ENCODE measurements around the gene UPF3B.
"Not testable (repeated sequence)": the region's sequence is repeated elsewhere in the genome, so short reads cannot be mapped to it uniquely, and the experiment has no call there.

UPF3B gene

GRCh38 chrX:119852382-119853353 lies at the start of gene UPF3B:
Gene UPF3B, minus strand, starts transcription at chrX:119852963. Its CDS starts 35 bp downstream, at chrX:119852928.
- peak; percentile 97 for FAIRE-seq

DNA sequence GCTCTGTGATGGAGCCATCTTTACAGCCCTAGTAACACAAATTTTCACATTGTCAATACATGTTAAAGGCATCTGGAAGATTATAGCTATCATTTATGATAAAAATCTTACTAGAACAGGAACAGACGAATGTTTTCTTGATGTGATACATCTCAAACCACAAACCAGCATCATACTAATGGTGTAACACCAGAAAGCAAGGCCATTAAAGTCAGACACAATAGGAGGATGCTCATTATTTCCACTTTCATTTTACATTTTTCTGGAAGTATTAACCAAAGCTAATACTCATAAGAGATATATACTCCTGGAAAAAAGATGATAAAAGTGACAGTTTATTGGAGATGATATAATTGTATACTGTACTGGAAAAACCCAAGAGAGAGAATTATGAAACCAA lies 48.2 kb upstream of the UPF3B start:
- no peak for FAIRE-seq

DNA sequence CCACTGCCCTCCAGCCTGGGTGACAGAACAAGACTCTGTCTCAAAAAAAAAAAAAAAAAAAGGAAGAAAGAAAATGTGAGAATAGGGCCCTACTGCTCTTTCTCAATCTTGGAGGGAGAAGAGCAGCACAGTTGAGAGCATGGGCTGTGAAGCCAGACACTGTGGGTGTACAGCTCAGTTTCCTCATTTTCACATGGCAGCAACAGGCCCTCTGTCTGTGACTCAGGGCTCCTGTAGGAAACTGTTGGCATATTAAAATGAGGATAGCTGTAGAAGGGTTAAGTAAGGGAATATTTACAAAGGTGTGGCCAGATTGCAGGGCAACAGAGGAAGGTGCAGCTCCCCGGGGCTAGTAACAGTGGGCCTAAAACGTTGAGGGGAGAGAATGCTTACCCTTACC lies 46.4 kb upstream of the UPF3B start:
- FAIRE-seq: no peak

DNA sequence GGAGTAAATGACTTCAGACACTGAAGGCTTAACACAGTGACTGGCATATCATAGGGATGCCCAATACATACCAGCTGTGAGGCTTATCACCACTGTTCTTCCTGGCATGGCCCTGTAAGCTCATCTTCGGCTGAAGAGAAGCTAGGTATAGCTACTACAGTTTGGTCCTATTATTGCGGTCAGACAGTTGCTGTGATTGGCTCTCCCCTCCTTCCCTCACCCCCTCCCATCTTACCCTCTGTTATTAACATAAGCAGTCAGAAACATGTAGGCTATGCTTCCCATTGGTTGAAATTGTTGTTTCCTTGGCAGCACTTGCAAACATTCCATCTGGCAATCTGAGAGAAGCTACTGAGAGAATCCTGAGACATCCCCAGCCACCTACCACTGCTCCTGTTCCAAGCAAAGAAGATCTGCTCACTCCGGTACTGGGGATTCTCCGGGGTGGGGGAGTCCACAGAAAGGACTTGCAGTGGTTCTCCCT lies 43.1 kb upstream of the UPF3B start, which contains the start of gene AKAP14:
Gene AKAP14 (plus strand): TSS at position 51 of the 484 bp plus-strand sequence. CDS start 7,331 bp downstream, outside the sequence.
- FAIRE-seq: no peak

DNA sequence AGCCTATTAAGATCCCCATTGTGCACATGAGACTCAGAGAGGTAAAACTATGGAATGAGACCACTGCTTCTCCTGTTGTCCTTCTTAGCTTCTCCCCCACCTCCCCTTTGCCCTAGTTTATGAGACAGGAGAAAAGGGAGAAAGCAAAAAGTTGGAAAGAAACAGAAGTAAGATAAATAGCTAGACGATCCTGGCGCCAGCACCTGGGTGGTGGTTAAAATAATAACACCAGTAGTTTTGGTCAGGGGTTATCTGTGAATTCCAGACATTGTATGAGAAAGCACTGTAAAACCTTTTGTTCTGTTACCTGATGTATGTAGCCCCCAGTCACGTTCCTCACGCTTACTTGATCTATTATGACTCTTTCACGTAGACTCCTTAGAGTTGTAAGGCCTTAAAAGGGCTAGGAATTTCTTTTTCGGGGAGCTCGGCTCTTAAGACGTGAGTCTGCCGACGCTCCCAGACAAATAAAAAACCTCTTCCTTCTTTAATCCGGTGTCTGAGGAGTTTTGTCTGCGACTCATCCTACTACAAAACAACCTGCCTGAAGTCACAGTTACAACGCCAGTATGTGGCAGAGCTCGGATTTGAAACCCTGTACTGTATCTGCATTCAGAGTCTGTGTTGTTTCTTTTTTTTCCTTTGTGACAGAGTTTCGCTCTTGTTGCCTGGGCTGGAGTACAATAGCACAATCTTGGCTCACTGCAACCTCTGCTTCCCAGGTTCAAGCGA lies 39.4 kb upstream of the UPF3B start:
- FAIRE-seq: not testable (repeated sequence)

DNA sequence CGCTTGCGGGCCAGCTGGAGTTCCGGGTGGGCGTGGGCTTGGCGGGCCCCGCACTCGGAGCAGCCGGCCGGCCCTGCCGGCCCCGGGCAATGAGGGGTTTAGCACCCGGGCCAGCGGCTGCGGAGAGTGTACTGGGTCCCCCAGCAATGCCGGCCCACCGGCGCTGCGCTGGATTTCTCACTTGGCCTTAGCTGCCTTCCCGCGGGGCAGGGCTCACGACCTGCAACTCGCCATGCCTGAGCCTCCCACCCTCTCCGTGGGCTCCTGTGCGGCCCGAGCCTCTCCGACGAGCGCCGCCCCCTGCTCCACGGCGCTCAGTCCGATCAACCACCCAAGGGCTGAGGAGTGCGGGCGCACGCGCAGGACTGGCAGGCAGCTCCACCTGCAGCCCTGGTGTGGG lies 37.9 kb upstream of the UPF3B start:
- FAIRE-seq: not testable (repeated sequence)

DNA sequence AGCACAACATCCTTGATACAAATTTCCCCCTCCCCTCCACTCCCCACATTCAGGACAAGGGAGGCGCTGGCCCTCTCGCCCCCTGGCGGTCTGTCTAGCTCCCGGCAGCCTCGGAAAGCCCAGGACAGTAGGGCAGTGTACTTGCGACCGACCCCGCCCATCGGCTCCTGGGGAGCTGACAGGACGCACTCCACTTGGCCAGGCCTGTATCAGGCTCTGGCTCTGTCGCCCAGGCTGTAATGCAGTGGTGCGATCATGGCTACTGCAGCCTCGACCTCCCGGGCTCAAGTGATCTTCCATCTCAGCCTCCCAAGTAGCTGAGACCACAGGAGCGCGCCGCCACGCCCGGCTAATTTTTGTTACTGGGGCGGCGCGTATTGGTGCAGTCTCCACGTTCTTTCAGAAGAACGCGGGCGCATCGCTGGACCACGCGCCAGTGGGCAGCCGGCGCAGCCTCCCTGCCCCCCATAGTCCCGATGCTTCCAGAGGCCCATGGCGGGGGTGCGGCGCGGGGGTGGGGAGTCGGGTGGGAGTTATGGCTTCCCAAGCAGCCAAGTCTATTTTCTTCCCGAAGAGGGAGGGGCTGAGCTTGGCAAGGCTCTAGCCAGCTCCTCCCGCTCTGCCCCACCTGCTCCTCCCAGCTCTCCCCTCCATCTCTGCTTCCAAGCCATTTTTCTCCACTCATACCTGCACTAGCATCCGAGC lies 35.1 kb upstream of the UPF3B start:
- FAIRE-seq: no peak

DNA sequence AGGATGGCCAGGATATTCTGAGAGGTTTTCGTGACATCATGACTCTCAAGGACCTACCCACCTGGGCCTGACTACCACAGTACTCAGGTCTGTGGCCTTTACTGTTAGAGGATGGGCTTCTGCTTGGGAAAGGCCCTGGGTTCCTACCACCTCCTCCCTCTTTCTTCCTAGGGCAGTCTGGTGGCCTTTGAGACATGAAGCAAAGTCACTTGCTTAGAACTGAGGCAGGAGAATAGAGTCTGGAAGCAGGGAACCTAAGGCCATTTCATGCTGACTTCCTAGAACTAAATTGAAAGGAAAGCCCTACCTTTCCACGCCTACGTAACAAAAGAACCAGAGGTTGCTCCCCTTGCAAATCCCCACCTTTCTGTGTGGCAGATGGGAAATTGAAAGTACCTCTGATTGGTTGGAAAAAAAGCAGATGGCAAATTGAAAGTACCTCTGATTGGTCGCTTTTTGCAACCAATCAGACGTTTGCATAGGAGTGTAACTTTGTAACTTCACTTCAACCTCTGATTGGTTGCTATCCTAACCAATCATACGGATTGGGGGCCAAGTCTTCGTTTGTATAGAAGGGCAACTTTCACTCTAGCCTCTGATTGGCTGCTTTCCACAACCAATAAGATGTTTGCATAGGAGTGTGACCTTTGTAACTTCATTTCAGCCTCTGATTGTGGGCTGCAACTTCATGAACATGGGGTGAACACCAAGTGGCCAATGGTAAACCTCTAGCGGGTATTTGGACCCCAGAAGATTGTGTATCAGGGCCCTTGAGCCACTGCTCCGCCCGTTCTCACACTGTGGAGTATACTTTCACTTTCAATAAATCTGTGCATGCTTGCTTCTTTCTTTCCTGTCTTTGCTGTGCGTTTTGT lies 33.0 kb upstream of the UPF3B start:
- peak; percentile 27 for FAIRE-seq

DNA sequence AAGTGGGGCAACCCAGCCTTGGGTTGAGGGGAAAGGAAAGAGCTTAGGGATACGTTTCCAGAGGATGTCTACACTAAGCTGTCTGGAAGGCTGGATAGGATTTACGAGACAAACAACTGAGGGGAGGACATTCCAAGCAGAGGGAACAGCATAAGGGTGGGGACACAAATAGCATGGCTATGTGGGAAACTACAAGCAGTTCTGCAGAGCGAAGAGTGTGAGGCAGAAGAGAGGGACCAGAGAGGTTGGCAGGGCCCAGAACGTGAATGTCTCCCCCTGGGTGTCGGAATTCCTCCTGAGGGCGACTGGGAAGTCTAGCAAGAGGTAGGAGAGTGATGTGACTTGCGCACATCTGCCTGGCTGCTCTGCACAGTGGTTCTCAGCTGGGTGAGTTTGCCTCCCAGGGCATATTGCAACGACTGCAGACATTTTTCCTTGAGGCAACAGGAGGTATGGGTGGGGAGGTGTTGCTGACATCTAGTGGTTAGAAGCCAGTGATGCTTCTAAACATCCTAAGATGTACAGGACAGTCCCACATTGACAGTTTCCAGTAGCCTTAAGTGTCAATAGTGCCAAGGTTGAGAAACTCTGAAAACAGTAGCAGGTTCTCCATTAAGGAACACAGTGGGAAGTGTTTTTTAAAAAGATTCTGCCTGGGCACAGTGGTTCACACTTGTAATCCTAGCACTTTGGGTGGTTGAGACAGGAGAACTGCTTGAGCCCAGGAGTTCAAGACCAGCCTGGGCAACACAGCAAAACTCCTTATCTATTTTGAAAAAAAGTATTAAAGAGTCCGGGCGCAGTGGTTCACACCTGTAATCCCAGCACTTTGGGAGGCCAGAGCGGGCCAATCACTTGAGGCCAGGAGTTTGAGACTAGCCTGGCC lies 28.0 kb upstream of the UPF3B start:
- FAIRE-seq: peak; percentile 34

DNA sequence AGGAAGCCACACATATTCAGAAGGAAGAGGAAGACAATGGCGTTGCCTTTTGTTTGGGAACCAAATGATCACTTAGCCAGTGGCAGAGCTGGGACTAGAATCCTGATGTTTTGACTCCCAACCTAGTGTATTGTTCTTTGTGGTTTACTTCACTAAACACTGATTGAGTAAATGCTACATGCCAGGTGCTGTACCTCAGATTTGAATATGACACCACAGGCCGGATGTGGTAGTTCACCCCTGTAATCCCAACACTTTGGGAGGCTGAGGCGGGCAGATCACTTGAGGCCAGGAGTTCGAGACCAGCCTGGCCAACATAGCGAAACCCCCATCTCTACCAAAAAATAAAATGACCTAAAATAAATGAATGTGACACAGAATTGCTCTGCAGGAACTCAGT lies 27.3 kb upstream of the UPF3B start:
- no peak for FAIRE-seq

DNA sequence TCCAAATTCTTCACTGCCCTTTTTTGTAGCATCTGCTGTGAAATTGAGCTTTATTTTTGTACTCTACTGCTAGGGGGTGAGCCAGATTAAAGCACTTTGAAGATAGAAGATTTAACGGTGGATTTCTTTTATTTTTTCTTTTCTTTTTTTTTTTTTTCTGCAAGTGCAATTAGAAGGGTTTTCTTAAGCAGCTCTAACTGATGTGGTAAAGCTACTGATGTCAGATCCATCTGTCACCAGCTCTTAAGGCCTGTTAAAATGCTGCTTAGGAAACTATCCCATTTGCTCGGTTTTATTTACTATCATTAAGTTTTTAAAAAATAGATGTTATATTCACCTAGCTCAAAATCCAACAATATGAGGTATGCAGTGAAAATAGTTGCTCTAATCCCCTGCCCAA lies 26.0 kb upstream of the UPF3B start:
- no peak for FAIRE-seq

DNA sequence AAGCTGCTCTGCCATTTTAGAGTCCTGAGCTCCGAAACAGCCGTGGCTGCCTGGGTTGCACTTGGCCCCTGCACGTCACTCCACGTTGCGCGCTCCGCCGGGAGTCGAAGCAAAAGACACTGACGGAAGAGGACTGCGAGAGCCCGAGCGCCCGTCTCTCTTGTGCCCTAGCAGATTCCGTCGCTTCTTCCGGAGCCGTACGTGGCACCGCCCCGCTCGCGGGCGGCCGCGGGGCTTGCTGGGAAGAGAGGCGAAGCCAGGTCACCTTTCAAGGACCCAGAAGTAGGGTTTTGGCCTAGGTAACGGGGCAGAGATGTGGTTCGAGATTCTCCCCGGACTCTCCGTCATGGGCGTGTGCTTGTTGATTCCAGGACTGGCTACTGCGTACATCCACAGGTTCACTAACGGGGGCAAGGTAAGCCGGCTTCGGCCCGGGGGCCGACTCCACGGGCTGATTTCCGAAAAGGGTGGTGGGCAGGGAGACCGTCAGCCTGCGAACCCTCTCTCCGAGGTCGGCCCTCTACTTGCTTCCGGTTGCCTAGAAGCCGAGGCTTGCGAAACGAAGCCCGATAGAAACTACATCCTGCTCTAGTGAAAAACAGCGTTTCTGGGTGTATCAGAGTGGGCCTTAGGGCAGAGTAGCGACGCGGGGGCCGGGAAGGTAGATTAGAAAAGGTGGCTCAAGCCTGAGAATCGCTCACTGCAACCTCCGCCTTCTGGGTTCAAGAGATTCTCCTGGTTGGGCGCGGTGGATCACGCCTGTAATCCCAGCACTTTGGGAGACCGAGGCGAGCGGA lies 19.0 kb upstream of the UPF3B start, which contains the start of the genes NDUFA1 and RNF113A:
Gene NDUFA1 (plus strand): TSS at position 234 of the 797 bp plus-strand sequence. CDS start 80 bp downstream, at position 314.
Gene RNF113A (minus strand): TSS at position 135 of the 797 bp plus-strand sequence. CDS start 120 bp downstream, at position 15.
- FAIRE-seq: no peak

DNA sequence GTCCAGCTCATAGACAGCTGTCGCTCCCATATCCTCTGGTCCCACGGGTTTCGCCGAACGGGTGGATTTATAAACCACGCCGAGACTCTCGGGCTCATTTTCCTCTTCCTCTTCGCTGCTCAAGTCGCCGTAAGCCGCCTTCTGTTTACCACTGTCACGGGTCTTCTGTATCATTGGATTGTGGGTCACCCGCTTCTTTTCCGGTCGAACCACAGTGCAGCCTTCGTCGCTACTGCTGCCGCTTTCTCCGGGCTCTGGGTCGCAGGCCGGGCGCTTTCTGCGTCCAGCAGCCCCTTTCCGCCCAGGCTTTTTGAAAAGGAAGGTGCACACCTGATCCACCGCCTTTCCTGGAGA lies 18.5 kb upstream of the UPF3B start:
- FAIRE-seq: no peak

DNA sequence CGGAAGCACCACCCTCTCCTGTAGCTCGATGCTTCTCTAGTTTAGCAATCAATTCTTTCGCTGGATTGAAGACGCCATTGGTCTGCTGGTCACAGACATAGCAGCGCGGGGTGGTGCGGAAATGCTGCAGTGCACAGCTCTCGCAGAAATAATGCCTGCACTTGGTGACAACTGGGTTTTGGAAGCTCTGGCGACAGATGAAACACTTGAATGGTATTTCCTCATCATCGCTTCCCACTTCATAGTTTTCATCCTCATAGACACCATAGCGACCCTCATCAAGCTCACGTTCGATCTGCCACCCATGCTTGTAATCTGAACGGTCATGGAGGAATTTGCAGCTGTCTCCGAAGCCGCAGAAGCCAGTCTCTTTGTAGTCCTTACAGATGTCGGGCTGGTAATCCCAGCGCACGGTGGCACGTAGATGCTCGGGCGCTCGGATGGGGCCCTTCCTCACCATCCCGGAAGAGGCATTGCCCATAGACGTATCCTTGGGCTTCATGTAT lies 17.9 kb upstream of the UPF3B start:
- no peak for FAIRE-seq

- FAIRE-seq: no peak
Observed at GRCh38 chrX:119853444-119853843, 681 bp upstream of the UPF3B start.

DNA sequence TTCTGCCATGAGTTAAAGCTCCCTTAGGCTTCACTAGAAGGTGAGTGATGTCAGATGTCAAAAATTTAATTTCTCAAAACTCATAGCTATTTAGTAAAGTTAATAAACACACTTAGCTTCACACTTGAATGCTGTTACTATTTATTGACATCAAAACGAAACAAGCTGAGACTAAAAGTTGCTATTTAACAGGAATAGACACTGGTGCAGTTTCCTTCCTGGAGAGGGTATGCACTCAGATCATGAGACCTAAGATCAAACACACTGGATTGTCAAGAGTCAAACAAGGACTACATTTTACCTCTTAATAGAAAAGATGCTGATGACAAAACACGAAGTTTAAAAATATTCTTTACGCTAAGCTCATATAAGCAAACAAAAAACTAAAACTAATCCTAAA lies 18.9 kb downstream of the UPF3B start:
- no peak for FAIRE-seq

DNA sequence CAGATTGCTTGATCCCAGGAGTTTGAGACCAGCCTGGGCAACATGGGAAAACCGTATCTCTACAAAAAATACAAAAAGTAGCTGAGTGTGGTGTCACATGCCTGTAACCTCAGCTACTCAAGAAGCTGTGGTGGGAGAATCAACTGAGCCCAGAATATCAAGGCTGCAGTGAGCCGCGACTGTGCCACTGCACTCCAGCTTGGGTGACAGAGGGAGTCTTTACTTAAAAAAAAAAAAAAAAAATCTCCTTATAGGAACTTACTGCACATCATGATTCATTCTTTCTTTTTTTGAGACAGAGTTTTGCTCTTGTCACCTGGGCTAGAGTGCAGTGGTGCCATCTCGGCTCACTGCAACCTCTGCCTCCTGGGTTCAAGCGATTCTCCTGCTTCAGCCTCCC lies 24.3 kb downstream of the UPF3B start:
- FAIRE-seq: no peak

- FAIRE-seq: no peak
Observed at GRCh38 chrX:119826399-119826959, 26.3 kb downstream of the UPF3B start.

- not testable (repeated sequence) for FAIRE-seq
Observed at GRCh38 chrX:119824221-119824620, 28.5 kb downstream of the UPF3B start.

All from A204.1 (cell line).